Natural killer cell (primary cell): ENCODE results near the gene OR4D1. TPM values are rescaled to one million over a fixed set of nuclear protein-coding genes. Genes with fewer than 3 reads are reported as not detected.

ENCODE experiments used
- ATAC-seq, 3 donors: fragments of 150-1000 bp in 2 of 3; fragments of 200-7000 bp in 1 of 3; cut with Tn5 transposase; 1 replicate in 1 of 3; 2 replicates in 2 of 3; pipeline ENCODE4 v1.10.0; 2021; ENCODE audit warnings: mild to moderate bottlenecking in 2 of 3, moderate library complexity in 2 of 3
- DNase-seq, 2 donors: peaks; one replicate each; pipeline versions ENCODE4 v3.0.0 to v3.0.0-alpha.2; 2013 to 2021; ENCODE audit warnings: mixed read lengths in 1 of 2
- H3K27ac ChIP-seq: one replicate; pipeline ENCODE4 v1.5.1; 2013; ENCODE audit warnings: mild to moderate bottlenecking, low read length
- H3K27me3 ChIP-seq: one replicate; pipeline ENCODE4 v1.6.1; 2013; ENCODE audit warnings: low read length; ENCODE audit not compliant: control insufficient read depth, insufficient read depth
- H3K36me3 ChIP-seq: one replicate; pipeline ENCODE4 v1.6.1; 2013; ENCODE audit warnings: low read length; ENCODE audit not compliant: control insufficient read depth, insufficient read depth
- H3K4me1 ChIP-seq: one replicate; pipeline ENCODE4 v1.6.1; 2013; ENCODE audit warnings: low read length; ENCODE audit not compliant: control insufficient read depth, insufficient read depth
- H3K4me3 ChIP-seq: one replicate; pipeline ENCODE4 v1.5.1; 2013; ENCODE audit warnings: low read length
- H3K9me3 ChIP-seq: one replicate; pipeline ENCODE4 v1.6.1; 2013; ENCODE audit warnings: low read length; ENCODE audit not compliant: control insufficient read depth, insufficient read depth
- H3K27ac Mint-ChIP-seq, 2 donors: one replicate each; pipeline ENCODE4 v1.8.0; 2022; ENCODE audit warnings: mild to moderate bottlenecking in 2 of 2, mixed read lengths in 2 of 2, moderate library complexity in 1 of 2
- H3K27me3 Mint-ChIP-seq, 2 donors: one replicate each; pipeline ENCODE4 v1.8.0; 2022; ENCODE audit warnings: low read depth in 2 of 2, mixed read lengths in 2 of 2
- H3K36me3 Mint-ChIP-seq: one replicate; pipeline ENCODE4 v1.8.0; 2022; ENCODE audit warnings: mixed read lengths
- H3K4me1 Mint-ChIP-seq, 2 donors: one replicate each; pipeline ENCODE4 v1.8.0; 2022; ENCODE audit warnings: mixed read lengths in 2 of 2
- H3K4me3 Mint-ChIP-seq: one replicate; pipeline ENCODE4 v1.8.0; 2022; ENCODE audit warnings: mild to moderate bottlenecking, moderate library complexity, mixed read lengths
- H3K9me3 Mint-ChIP-seq, 2 donors: one replicate each; pipeline ENCODE4 v1.8.0; 2022; ENCODE audit warnings: mixed read lengths in 2 of 2
- CTCF ChIP-seq: fragments of 200-600 bp; IDR thresholded peaks from one replicate; pipeline ENCODE4 v1.8.0; 2022; ENCODE audit warnings: antibody characterized with exemption
- WGBS: methylation state at CpG from one replicate; pipeline ENCODE4 v1.1.7; 2013; ENCODE audit warnings: missing lambda C conversion rate; ENCODE audit not compliant: insufficient coverage; 5-methylcytosine and 5-hydroxymethylcytosine counted together
- intact Hi-C: fragments of 100-400 bp; cut with micrococcal nuclease; formaldehyde crosslinking; loops from one replicate; pipeline ENCODE4 v1.14.2; 2022
- total RNA-seq, 4 donors: library from RNA; stranded (reverse); fragments of 120-200 nt in 1 of 4; gene quantifications; one replicate each; pipeline versions ENCODE4 v1.2.3 to v1.2.4, GENCODE V29; 2013 to 2022

Gene OR4D1
- total RNA-seq, 3 donors from 2014 or later (not counting 1 experiment from before 2014, with no cell fraction given), result 1.0 to 1.6 (median 1.2) TPM

DNA sequence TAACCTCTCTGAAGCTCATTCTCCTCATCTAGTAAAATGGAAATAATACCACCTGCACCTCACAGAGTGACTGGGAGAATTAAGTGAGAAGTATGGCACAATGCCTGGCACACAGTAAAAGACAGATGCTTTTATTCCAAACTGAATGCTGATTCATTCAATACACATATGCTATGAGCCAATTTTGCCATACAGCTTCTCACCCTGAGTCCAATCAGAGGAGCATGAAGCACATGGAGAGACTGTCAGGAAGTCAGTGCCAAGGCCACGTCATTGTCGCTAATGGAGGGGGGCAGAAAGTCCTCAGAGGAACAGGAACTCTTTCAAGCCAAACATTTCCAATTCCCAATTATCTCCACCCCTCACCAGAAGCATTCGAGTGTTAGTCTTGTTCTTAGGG lies 59.3 kb downstream of the OR4D1 start:
- no peak for DNase-seq
- WGBS, result 100% methylated on average over 3 of the region's 3 CpGs
- Histone ChIP-seq H3K9me3 (no peaks in the 10 kb centered on the region), H3K4me1 (no peaks in the 10 kb centered on the region), H3K36me3 (peaks cover 19% of the 10 kb centered on the region), H3K27me3 (no peaks in the 10 kb centered on the region), H3K4me3 (no peak overlapping the region), H3K27ac (no peak overlapping the region)
- H3K27me3 Mint-ChIP-seq, result no peaks in the 10 kb centered on the region
- no peak overlapping the region for H3K4me3 Mint-ChIP-seq
- H3K9me3 Mint-ChIP-seq, result no peaks in the 10 kb centered on the region
- peaks cover 8% of the 10 kb centered on the region for H3K36me3 Mint-ChIP-seq
- ATAC-seq, result no peak
- intact Hi-C loops, result no loop called here
- no peak for TF ChIP-seq CTCF
- no peak overlapping the region for H3K27ac Mint-ChIP-seq
- no peaks in the 10 kb centered on the region for H3K4me1 Mint-ChIP-seq

DNA sequence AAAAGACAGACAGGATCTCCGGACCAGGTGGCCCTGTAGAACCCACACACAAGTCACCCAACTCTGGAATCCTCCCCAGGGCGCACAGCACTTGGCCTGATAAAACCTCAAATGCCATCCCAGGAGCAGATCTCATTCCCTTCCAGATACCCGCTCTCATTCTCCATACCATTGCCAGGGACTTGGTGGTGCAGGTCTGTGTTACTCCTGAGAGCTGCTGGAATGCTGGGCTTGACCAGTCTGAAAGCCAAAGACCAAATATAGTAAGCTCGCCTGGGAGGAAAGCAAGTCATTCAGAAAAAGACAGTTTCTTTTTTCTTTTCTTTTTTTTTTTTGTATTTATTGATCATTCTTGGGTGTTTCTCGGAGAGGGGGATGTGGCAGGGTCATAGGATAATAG lies 60.2 kb downstream of the OR4D1 start:
- H3K4me3 Mint-ChIP-seq, result no peak overlapping the region
- 96% methylated on average over 3 of the region's 5 CpGs for WGBS
- Histone ChIP-seq H3K27ac (no peak overlapping the region), H3K9me3 (no peaks in the 10 kb centered on the region), H3K4me1 (no peaks in the 10 kb centered on the region), H3K36me3 (peaks cover 25% of the 10 kb centered on the region), H3K27me3 (no peaks in the 10 kb centered on the region), H3K4me3 (no peak overlapping the region)
- H3K27me3 Mint-ChIP-seq, result no peaks in the 10 kb centered on the region
- H3K27ac Mint-ChIP-seq, result no peak overlapping the region
- peaks cover 8% of the 10 kb centered on the region for H3K36me3 Mint-ChIP-seq
- no peaks in the 10 kb centered on the region for H3K4me1 Mint-ChIP-seq
- no peaks in the 10 kb centered on the region for H3K9me3 Mint-ChIP-seq
- ATAC-seq (no peak), DNase-seq (no peak)
- TF ChIP-seq CTCF, result no peak
- intact Hi-C loops, result no loop called here

Other genes starting within 250 kb of the OR4D1 start
- 1 to 10 TPM; 1.5 to 3.7 (median 2.6) TPM for gene CUEDC1, start 193.0 kb upstream of the OR4D1 start, total RNA-seq
- gene VEZF1, start 160.1 kb upstream of the OR4D1 start, total RNA-seq, result 10 to 100 TPM; 49.8 to 64.6 (median 63.4) TPM
- gene SRSF1, start 141.1 kb upstream of the OR4D1 start, total RNA-seq, result 100 to 1,000 TPM; 125 to 157 (median 137) TPM
- gene DYNLL2, start 65.0 kb upstream of the OR4D1 start, total RNA-seq, result 10 to 100 TPM; 25.6 to 37.0 (median 36.1) TPM
- gene OR4D2, start 18.6 kb downstream of the OR4D1 start, total RNA-seq, result not detected
- not detected for gene EPX, start 44.3 kb downstream of the OR4D1 start, total RNA-seq
- 10 to 100 TPM in 1 of 3 donors, 1 to 10 TPM in 2; 4.5 to 10.7 (median 8.5) TPM for gene MKS1, start 70.9 kb downstream of the OR4D1 start, total RNA-seq
- not detected for gene LPO, start 90.2 kb downstream of the OR4D1 start, total RNA-seq
- gene MPO, start 132.6 kb downstream of the OR4D1 start, total RNA-seq, result 1 to 10 TPM in 2 of 3 donors, not detected in 1; 1.8 to 1.9 TPM
- 100 to 1,000 TPM; 176 to 282 (median 246) TPM for gene TSPOAP1, start 180.4 kb downstream of the OR4D1 start, total RNA-seq
- 10 to 100 TPM; 55.9 to 68.3 (median 68.1) TPM for gene SUPT4H1, start 203.8 kb downstream of the OR4D1 start, total RNA-seq